Activated CD4-positive, alpha-beta T cell treated with anti-CD3 and anti-CD28 coated beads, Interleukin-2, amount 50 U/mL, for 16 hours (primary cell): ENCODE data around the gene TFE3.

Experiments
- DNase-seq: peaks from one replicate; pipeline ENCODE4 v3.0.0-alpha.2; 2020

The TFE3 gene

GRCh38 chrX:49043220-49043986 is at the start of gene TFE3:
TSS of gene TFE3 (minus strand) at chrX:49043357. CDS start at chrX:49043226, 131 bp downstream.
- peak; percentile 97 for DNase-seq

GRCh38 chrX:49089553-49089952 is 46.4 kb upstream of the TFE3 start:
- no peak for DNase-seq

- DNase-seq, result no peak
Observed at GRCh38 chrX:49082271-49082871, 39.2 kb upstream of the TFE3 start.

GRCh38 chrX:49079489-49080428 is 36.6 kb upstream of the TFE3 start, which contains the start of gene WDR45:
TSS of gene WDR45 (minus strand) at chrX:49079887. CDS start at chrX:49078095, 1,792 bp downstream.
- DNase-seq, result peak; percentile 77

GRCh38 chrX:49077941-49078340 is 34.8 kb upstream of the TFE3 start:
- DNase-seq, result no peak

GRCh38 chrX:49075347-49075746 is 32.2 kb upstream of the TFE3 start:
- DNase-seq, result no peak

GRCh38 chrX:49073601-49074575 is 30.7 kb upstream of the TFE3 start, which contains the start of gene PRAF2:
TSS of gene PRAF2 (minus strand) at chrX:49074002. CDS start at chrX:49073987, 15 bp downstream.
- DNase-seq, result peak; percentile 93

- no peak for DNase-seq
Observed at GRCh38 chrX:49072712-49073095, 29.5 kb upstream of the TFE3 start.

GRCh38 chrX:49071877-49072711 is 28.9 kb upstream of the TFE3 start:
- no peak for DNase-seq

GRCh38 chrX:49070988-49071387 is 27.8 kb upstream of the TFE3 start:
- no peak for DNase-seq

GRCh38 chrX:49069038-49069437 is 25.9 kb upstream of the TFE3 start:
- no peak for DNase-seq

- DNase-seq, result no peak
Observed at GRCh38 chrX:49067285-49068120, 24.3 kb upstream of the TFE3 start.

GRCh38 chrX:49066690-49067089 is 23.5 kb upstream of the TFE3 start:
- DNase-seq, result no peak

- DNase-seq, result no peak
Observed at GRCh38 chrX:49066278-49066677, 23.1 kb upstream of the TFE3 start.

GRCh38 chrX:49064735-49065134 is 21.6 kb upstream of the TFE3 start:
- DNase-seq, result no peak

GRCh38 chrX:49064303-49064702 is 21.1 kb upstream of the TFE3 start:
- DNase-seq, result no peak

- DNase-seq, result no peak
Observed at GRCh38 chrX:49063715-49064114, 20.6 kb upstream of the TFE3 start.

- no peak for DNase-seq
Observed at GRCh38 chrX:49061916-49062315, 18.8 kb upstream of the TFE3 start.

GRCh38 chrX:49061490-49061889 is 18.3 kb upstream of the TFE3 start:
- no peak for DNase-seq

- DNase-seq, result no peak
Observed at GRCh38 chrX:49060914-49061313, 17.8 kb upstream of the TFE3 start.
